Fibroblast of skin of left quadriceps (primary cell): Measurements from ENCODE around the gene LRRC4C.

Source experiments
- DNase-seq, 2 experiments: peaks; one replicate each; pipeline ENCODE4 v3.0.0-alpha.2; 2013; ENCODE audit warnings: low read depth in 2 of 2

LRRC4C gene

DNA sequence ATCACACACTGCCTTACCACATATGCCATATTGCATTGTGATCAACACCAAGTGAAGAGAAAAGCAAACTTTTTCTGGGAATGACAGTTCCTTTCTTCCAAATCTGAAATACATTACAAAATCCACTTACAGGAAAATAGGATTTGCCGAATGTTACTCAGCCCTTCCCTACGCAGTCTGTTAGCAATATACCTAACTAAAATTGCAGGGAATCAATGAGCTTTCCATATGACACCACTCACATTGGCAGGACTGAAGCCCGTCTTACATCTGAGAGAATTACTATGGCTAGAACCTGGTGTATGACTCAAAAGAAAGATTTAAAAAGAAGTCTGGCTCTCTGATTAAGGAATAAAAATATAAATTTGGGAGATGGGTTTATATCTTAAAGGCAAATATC lies 136.0 kb downstream of the LRRC4C start:
- no peak for DNase-seq

DNA sequence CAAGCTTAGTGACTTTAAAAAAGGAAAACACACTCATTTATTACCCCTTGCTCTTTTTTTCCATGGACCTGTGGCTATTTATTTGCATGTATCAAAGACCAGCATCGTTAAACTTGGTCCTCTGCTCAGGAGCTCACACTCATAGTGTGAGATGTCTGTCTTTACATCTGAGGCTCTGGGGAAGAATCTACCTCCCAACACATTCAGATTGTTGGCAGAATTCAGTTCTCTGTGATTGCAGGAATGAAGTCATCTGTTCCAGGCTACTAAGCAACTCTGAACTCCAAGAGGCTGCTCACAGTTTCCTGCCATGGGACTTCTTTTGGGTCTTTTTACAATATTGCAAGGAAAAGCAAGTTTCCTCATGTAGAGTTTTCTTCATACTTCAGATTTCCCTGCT lies 138.8 kb downstream of the LRRC4C start:
- no peak for DNase-seq

DNA sequence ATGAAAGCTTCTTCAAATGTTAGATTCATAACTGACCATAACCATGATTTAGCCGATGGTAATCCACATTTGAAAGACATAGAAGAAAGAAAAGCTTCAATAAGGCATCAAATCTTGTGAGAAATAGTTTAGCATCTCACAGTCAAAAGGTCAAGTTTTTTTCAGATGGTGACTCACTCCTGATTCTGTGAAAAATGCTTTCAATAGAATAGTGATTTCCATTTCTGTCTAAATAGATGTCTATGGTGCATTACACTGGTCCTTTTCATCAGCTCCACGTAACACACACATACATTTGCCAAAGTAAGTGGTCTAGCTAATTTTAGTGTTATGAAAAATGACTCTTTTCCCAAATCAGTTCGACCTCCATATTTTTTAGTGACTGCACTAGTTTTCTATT lies 139.2 kb downstream of the LRRC4C start:
- no peak for DNase-seq

DNA sequence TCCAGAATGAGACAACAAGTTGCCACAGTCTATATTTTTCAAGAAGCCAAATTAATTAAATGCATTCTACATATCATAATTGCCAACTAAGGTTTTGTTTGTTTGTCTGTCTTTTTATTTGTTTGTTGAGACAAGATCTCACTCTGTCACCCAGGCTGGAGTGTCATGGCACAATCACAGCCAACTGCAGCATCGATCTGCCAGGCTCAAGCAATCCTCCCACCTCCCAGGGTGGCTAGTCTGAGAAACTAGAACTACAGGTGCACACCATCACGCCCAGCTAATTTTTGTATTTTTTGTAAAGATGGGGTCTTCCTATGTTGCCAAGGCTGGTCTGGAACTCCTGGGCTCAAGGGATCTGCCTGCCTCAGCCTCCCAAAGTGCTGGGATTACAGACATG lies 140.0 kb downstream of the LRRC4C start:
- no peak for DNase-seq

DNA sequence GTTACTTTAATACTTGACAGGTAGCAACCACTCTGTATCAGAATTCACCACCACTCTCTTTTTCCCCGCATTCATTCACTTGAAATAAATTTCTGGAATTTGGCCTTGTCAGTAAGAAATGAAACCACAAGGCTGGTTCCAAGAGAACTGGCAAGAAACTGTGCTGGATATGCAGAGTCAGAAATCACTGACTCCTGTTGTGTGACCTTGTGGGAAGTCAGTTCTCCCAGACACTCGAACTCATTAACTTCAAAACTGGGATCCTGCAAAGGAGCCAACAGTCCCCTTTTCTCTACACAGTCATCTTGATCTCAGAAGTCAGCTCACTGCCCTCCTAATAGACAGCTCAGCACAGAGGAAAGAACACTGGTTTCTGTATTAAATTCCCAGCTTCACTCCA lies 142.7 kb downstream of the LRRC4C start:
- no peak for DNase-seq

DNA sequence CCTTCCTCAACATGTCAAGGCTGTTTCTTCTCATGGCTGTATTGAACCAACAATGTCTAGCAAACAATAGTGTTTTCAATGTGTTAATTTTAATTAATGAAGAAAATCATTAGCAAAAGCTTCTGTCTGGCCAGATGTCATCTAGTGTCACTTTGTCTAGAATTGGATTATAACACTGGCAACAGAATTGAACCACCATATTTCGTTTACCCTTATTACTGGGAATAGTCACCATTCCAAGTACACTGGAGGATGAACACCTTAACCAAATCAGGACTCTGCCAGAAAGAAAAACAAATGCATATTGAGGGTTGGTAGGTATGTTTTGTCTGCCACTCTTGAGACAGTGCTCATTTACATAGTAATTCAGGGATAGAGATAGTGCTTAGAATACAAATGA lies 146.2 kb downstream of the LRRC4C start:
- DNase-seq: no peak

DNA sequence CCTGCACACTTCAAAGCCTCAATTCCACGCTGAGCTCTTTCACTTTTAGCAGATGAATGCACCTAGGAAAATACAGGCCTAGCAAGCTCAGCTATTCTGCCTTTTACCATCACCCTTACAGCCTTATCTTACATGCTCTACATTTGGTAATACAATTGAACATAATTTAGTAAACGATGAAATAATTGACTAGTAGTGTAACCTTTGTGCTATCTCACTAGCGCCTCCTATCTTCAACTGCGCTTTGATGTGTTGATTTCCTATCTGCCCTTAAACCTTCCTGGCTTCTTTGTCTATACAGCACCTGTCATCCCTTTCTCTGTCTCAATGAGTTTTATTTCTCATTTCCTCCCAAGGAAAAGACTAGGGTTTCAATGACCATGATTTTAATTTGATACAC lies 149.7 kb downstream of the LRRC4C start:
- DNase-seq: no peak

DNA sequence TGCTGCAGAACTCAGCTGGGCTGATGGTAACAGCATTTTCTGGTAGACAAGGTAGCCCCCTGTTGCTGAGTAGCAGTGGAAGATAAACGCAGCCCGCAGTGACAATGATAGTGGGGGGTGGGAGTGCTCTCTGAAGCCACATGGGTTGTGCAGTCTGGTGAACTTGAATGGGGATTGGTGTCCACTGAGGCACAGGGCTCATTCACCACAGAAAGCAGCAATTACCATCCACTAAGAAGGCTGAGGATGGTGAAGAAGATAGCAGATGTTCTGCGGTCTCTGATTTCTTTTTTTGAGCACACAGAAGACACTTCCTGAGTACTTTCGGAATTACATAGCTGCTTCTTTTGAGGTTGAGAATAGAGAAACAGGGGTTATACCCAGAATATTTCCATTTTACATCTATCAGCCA lies 150.3 kb downstream of the LRRC4C start:
- no peak for DNase-seq

DNA sequence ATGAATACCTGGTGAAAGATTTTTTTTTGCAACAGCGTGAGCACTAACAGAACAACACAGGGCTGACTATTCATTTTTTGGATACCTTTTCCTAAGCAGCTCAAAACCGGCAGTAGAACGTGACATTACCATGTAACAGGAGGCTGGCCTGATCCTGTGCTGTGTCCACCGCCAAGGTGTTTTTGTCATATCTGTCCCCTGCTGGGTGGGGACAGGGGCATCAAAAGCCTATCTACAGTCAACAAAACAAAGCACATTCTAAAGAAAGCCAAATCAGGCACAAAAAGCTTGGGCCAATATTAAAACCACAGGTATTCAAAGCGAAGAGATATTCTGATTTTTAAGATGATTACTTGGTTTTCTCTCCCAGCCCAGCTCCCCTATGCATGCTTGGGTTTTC lies 151.2 kb downstream of the LRRC4C start:
- no peak for DNase-seq

DNA sequence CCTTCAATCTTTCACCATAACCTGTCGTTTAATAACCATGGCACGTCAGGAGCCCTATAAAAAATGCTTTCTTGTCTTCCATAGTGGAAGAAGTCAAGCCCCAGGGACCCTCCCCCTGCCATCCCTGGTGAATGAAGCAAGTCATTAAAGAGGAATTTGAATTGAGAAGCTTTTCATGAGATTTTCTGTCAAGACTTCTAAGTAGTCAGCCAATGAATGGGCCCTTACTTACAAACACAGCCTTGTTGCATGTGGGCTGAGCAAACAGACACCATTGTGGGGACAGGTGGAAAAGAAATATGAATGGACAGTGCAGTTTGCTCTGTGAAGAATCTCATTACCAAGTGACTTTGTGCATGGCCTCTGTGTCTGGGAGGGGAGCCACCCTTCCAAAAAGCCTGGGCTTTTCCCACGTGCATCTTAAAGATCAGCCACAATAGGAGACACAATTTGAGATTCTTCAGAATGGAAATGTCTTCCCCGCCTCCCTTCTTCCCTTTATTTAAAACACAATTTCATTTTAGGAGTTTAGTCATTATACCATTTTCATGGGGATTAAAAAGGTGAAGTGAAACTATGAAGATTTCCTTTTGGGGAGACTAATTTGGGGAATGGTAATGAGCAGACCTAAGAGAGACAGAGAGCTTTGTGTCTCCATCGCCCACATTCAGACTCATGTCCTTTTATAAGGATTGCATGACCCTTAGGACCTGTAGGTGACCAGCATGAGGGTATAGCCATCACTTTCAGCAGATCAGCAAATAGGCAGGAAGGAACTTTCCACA lies 152.0 kb downstream of the LRRC4C start:
- no peak for DNase-seq

DNA sequence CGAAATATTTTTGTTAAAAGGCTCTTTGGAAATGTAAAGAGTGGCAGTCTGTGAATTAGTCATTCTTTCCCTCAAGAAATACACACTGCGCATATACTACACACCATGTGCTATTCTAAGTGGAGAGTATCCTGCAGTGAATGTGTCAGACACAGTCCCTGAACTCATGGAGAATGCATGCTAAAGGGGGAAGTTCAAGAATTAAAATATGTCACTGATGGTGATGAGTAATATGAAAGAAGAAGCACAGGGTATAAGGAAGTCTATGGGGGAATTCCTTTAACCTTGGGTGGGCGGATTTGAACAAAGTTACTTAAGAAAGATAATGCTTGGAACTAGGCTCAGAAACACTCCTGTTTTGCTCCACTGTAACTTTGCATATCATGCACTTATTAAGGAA lies 153.0 kb downstream of the LRRC4C start:
- peak; percentile 43 to 49 for DNase-seq

DNA sequence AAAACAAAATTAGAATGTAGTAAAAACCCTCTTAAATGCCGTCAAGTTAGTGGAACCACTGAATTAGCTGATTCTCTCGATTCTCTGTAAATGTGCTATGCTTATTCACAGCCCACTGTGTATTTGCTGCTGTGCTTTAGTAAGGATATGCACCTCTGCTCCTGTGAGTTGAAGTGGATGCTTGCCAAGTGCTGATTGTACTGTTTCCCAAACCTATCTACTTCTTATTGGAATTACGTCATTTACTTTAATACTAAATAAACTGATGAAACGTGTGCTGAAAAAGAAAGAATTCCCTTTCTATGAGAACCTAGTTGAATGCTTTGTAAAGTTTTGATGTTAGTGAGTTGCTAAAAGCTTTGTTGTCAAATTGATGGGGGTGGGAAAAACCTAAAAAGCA lies 158.4 kb downstream of the LRRC4C start:
- DNase-seq: no peak

DNA sequence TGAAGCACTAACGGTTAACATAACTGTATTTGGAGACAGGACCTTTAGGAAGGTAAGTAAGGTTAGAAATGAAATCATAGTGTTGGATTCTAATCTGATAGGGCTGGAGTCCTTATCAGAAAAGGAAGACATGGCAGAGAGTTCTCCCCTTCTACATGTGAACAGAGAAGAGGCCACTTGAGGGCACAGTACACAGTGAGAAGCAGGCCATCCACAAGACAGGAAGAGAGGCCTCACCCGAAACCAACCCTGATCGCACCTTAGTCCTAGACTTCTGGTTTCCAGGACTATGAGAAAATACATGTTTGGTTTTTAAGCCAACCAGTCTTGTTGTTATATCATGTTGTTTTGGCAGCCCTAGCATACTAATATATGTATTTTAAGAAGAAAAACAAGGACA lies 170.0 kb downstream of the LRRC4C start:
- DNase-seq: no peak

DNA sequence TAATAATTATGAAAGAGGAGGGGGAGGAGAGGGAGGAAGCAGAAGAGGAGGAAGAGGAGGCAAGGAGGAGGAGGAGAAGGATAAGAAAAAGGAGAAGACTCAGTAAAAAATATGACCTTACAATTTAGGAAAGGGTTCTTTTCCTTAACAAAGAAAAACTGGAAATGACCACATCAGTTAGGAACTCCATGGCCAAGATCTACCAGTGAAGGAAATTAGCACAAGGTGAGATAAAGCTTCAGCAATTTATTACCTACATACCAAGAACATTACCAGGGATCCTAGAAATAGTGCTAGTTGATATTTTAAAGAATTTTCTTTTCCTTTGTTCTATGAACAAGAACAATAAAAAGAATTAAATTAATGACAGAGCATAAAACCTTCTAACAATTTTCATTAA lies 172.7 kb downstream of the LRRC4C start:
- DNase-seq: no peak

DNA sequence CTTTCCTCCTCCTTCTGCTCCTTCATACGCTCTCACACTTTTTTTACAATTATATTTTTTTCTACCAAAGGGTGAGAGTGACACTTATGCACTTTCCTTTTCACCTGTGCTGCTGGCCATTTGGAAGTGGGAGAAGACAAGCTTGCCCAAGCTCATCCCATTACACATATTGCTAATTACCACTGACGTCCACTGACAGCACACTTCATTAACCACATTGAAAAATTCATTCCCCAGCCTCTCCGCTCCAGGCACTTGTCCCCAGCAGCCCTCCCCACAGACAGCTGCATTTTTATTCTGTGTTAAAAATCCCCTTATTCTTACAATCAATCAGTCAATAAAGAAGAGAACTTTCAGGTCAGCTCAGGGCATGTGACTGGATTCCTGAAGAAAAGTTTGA lies 175.1 kb downstream of the LRRC4C start:
- no peak for DNase-seq

DNA sequence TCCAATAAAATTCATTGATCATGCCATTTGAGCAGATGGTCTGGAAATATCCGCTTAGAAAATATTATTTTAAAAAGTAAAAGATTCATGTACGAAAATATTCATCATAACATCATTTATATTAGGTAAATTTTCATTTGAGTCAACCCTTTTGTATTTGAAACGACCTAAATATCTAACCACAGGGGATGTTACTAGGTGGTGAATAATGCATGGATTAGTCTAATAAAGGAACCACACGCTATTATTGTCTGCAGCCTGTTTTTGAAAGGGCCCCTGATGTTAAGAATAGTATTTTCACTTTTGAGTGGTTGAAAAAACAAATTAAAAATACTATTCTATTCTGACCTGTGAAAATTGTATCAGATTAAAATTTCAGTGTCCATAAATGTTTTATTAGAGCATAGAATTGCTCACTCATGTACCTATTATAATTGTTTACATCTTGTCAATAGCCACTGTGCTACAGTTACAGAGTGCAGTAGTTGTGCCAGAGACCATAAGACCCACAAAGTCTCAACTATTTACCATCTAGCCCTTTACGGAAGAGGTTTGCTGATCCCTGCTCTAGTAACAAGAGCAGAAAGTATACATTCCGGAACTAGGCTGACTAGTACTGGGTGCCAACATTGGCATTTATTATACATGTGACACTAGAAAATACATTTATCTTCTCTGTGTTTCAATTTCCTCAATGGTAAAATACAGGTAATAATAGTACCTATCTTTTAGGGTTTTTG lies 176.1 kb downstream of the LRRC4C start:
- no peak for DNase-seq

DNA sequence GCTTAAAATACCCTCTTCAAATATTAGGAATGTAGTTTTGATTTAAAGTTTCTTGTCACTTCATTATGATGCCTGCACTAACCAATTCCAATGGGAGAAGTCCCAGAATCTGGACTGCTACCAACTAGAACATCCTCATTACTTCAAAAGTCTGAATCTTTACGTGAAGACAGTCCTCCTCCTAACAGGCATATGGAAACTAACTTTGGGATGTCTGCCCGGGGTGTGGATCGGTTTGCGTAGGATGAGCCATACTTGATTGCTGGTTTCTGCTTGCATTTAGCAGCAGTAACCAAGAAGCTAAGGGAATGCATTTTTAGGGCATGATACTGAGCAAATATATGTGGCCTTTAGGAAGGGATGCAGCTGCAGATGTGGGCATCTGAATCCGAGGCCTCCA lies 177.1 kb downstream of the LRRC4C start:
- peak; percentile 62 for DNase-seq

DNA sequence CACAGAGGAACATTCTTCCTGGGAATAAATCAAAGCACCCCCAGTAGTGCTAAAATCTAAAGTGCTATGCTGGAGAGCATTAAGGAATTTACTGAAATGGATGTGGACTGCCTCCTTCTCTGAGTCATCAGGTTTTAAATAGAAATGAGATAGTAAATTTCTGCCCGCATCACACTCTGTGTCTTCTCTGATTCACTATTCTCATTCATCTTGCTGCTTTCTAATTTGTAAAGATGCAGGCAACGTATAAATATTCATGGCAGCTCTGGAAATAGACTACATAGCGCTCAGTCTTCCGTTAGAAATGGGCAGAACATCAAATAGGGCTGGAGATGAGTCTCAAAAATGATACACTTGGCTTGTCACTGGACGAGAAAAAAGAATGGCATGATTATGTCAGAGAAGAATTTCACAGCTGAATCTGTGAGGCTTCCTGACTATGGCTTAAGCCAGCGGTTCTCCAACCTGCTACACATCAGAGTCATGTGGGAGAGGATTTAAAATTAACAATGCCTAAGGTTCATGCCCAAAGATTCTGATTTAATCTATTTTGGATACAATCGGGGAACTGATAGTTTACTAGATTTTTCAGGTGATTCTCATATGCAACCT lies 178.2 kb downstream of the LRRC4C start:
- DNase-seq: peak; percentile 93 to 94

DNA sequence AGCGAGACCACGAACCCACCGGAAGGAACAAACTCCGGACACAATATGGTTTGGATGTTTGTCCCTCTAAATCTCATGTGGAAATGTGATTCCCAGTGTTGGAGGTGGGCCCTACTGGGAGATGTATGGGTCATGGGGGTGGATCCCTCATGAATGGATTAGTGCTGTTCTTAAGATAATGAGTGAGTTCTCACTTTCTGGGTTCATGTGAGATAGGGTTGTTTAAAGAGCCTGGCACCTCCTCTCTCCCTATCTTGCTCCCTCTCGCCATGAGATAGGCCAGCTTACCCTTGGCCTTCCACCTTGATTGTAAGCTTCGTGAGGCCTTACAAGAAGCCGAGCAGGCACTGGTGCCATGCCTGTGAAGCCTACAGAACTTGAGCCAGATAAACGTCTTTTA lies 184.6 kb downstream of the LRRC4C start:
- no peak for DNase-seq

DNA sequence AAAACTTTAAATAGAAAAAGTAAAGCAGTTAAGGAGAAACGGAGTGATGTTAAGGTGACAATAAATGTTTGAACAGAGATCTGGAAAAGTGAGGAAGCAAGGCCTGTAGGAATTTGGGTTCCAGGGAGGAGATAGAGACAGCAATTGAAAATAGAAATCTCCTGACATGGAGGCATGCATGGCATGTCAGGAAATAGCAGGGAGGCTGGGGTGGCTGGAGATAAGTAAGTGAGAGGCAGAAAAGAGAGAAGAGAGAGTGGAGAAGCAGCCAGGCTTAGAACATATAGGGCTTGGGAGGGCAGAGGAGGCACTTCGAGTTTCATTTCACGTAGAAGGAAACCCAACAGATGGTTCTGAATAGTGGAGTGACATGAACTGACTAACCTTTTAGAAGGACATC lies 185.5 kb downstream of the LRRC4C start:
- DNase-seq: no peak

DNA sequence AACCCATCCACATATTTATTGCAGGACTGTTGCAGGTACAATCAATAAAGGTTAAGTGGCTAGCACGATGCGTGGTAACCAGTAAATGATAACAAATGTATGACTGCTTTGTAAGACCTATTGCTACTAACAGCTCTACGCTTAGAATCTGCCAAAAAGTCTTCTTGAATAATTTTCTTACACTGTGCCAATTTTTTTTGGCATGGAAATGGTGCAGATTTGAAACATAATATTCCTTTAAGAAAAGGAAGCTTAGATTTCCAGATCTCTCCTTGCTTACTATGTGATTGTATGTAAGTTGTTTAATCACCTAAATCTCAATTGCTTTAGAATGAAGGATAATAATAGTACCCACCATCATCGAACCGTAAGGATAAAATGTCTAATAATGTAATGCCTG lies 192.0 kb downstream of the LRRC4C start:
- DNase-seq: no peak

DNA sequence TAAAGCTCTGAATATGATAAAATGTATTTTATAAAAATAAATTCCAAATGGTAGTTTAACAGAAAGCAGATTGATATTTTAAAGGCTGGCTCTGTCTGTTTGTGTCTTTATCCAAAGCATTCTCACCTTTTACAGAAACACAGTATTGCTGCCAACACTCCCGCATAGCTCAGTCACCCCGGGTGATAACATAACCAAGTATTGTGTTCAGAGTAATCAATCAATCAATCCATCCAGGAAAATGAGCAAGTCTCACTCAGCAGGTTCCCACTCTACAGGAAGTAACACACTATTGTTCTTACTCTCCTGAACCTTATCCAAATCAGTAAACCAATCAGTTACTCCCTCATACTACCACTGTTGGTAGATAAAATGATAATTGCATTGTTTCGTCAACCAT lies 203.4 kb downstream of the LRRC4C start:
- DNase-seq: no peak

DNA sequence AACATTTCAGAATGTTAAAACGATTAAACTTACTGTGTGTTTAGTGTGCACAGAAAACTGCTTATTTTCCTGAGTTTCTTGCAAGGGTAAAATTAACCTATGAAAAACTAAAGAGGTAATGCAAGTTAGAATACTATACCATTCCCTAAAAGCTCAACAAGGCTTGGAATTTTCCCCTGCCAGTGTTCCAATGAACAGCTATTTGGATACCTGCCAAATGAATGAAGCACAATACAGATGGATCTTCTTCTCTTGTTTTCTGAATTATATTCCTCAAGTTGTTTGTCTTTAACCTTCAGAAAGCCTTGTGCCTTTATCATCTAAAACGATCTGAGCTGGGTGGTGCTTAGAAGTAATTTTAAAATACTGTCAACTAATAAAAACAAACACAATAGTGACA lies 204.5 kb downstream of the LRRC4C start:
- DNase-seq: no peak
